Measurements from ENCODE around the gene FCRL6.

- TF ChIP-seq, protein P1, sequence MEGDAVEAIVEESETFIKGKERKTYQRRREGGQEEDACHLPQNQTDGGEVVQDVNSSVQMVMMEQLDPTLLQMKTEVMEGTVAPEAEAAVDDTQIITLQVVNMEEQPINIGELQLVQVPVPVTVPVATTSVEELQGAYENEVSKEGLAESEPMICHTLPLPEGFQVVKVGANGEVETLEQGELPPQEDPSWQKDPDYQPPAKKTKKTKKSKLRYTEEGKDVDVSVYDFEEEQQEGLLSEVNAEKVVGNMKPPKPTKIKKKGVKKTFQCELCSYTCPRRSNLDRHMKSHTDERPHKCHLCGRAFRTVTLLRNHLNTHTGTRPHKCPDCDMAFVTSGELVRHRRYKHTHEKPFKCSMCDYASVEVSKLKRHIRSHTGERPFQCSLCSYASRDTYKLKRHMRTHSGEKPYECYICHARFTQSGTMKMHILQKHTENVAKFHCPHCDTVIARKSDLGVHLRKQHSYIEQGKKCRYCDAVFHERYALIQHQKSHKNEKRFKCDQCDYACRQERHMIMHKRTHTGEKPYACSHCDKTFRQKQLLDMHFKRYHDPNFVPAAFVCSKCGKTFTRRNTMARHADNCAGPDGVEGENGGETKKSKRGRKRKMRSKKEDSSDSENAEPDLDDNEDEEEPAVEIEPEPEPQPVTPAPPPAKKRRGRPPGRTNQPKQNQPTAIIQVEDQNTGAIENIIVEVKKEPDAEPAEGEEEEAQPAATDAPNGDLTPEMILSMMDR (IDR thresholded peaks at IDR 0.05): no peak
- no peak for TF ChIP-seq POLR2A (IDR thresholded peaks at IDR 0.05)
Measured at GRCh38 chr1:159815926-159816325, 13.8 kb downstream of the FCRL6 start.

All from thyroid gland (tissue), 4 donors.